Measurements from ENCODE around the gene MLYCD.
A peak's percentile ranks its signal among the peaks of the same experiment; 100 is the strongest.

The MLYCD gene

DNA sequence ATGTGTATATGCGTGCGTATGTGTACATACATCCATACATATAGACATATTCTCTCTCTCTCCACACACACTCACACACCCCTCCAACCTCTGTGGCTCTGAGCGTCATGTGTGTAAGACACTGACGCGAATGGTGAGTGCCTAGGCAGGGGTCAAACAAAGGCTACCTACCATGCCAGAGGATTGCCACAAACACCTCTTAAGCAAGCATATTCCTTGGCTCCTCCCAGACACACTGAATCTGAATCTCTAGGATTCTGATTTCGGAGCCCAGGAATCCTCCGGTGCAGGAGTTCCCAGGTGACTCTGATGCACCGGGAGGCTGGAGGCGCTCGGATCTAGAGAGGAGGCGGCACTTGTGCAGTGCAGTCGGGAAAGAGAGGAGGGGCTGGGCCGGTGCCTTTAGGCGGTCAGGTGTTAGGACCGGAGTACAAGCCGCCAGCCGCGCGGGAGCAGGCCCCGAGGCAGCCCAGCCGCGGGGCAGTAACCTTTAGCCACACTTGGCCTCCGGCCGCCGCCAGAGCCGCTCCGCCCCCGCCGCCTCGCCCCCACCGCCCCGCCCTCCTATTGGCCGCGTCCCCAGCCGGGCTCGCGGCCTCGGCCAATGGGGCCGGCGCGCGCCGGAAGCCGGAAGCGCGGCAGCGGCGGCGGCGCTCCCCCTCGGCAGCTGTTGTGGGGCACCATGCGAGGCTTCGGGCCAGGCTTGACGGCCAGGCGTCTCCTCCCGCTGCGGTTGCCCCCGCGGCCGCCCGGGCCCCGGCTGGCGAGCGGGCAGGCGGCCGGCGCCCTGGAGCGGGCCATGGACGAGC, at the start of gene MLYCD:
MLYCD (plus strand) TSS at position 653 of the 809 bp plus-strand sequence; CDS start at position 683, 30 bp downstream.
- Histone ChIP-seq H2AFZ (ENCODE audit: low read depth, low read length) (peak within 1 kb of the TSS; percentile 88), H3K9me3 (ENCODE audit: low read length) (no peaks in the 10 kb centered on the region), H3K4me1 (ENCODE audit: insufficient read depth, low read length) (peaks cover 31% of the 10 kb centered on the region), H3K4me3 (ENCODE audit: low read length) (peak within 1 kb of the TSS; percentile 67), H3K36me3 (ENCODE audit: insufficient read depth, low read length) (no peaks in the 10 kb centered on the region), H3K27me3 (ENCODE audit: insufficient read depth, low read length) (no peaks in the 10 kb centered on the region)

DNA sequence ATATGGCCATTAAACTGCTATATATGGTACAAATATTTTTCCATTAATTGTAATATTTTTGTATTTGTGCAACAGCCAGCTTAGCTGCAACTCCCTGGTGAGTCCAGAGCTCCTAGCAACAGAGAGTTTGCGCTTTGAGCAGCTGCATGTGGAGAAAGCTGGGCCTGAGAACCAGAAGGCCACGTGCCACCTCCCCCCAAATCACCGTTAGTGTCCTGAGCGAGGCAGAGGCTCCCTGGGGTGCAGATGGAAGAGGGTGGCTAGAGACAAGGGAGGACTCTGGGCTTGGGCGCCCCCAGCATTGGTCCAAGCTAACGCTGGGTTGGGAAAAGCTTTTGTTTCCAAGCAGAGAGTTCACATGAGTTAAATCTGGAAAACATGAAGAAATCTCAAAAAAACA, 49.5 kb upstream of the MLYCD start:
- Histone ChIP-seq H3K9me3 (ENCODE audit: low read length) (no peaks in the 10 kb centered on the region), H3K4me1 (ENCODE audit: insufficient read depth, low read length) (peaks cover 9% of the 10 kb centered on the region), H2AFZ (ENCODE audit: low read depth, low read length) (no peak overlapping the region), H3K27me3 (ENCODE audit: insufficient read depth, low read length) (no peaks in the 10 kb centered on the region), H3K36me3 (ENCODE audit: insufficient read depth, low read length) (no peaks in the 10 kb centered on the region), H3K4me3 (ENCODE audit: low read length) (no peak overlapping the region)

DNA sequence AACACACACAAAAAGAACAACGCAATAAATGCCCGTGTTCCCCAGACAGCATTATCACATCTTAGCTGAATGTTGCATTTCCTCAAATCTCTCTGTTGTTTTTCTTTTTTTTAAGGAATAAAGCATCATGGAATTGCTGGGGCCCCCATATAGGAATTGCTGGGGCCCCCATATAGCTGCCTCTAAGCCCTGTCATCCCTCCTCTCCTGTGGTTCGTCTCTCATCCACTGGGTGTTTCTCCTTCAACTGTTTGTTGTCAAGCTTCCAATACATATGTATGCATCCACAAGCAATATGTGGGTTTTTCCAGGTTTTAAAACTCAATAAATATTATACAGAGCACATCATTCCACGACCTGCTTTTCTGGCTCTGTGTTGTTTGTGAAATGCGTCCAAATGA, 48.0 kb upstream of the MLYCD start:
- Histone ChIP-seq H3K27me3 (ENCODE audit: insufficient read depth, low read length) (no peaks in the 10 kb centered on the region), H2AFZ (ENCODE audit: low read depth, low read length) (no peak overlapping the region), H3K4me1 (ENCODE audit: insufficient read depth, low read length) (peaks cover 9% of the 10 kb centered on the region), H3K36me3 (ENCODE audit: insufficient read depth, low read length) (no peaks in the 10 kb centered on the region), H3K9me3 (ENCODE audit: low read length) (peaks cover 1% of the 10 kb centered on the region), H3K4me3 (ENCODE audit: low read length) (no peak overlapping the region)

DNA sequence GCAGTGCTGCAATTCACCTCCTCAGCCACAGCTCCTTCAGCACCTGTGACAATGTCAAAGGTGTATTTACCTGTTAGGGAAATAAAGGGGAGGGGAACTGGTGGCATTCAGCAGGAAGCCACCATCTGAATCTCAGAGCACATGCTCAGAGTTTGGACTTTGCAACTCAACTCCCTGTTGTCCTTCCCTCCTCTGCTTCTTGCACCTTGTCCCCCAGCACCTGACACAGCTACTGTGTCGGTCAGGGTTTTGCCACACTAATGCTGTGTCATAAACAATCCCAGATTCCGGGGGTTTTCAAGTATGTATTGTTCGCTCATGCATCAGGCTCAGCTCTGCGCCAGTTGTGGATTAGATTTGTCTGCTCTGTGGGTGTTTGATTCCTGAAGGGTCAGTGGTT, 47.4 kb upstream of the MLYCD start:
- Histone ChIP-seq H3K4me3 (ENCODE audit: low read length) (no peak overlapping the region), H3K36me3 (ENCODE audit: insufficient read depth, low read length) (no peaks in the 10 kb centered on the region), H3K27me3 (ENCODE audit: insufficient read depth, low read length) (no peaks in the 10 kb centered on the region), H3K4me1 (ENCODE audit: insufficient read depth, low read length) (peaks cover 9% of the 10 kb centered on the region), H3K9me3 (ENCODE audit: low read length) (peaks cover 1% of the 10 kb centered on the region), H2AFZ (ENCODE audit: low read depth, low read length) (no peak overlapping the region)

DNA sequence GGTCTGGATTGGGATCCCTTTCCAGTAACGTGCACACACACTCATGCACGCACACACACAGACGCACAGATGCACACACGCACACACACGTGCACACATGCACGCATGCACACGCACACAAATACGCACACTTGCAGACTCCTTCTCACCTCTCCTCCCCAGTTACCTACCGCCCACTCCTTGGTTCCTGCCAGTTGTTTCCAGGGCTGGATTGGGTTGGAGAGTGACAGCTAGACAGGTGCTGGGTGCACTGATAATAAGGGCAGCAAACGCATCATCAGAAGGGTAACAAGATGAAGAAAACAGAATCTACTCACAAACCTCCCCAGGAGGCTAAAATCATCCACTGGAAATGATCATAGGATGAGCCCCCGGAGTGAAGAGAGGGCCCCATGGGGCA, 46.1 kb upstream of the MLYCD start:
- no peak overlapping the region for H2AFZ ChIP-seq (ENCODE audit: low read depth, low read length)
- peaks cover 9% of the 10 kb centered on the region for H3K4me1 ChIP-seq (ENCODE audit: insufficient read depth, low read length)
- no peak overlapping the region for H3K4me3 ChIP-seq (ENCODE audit: low read length)
- peaks cover 1% of the 10 kb centered on the region for H3K9me3 ChIP-seq (ENCODE audit: low read length)
- no peaks in the 10 kb centered on the region for H3K36me3 ChIP-seq (ENCODE audit: insufficient read depth, low read length)
- H3K27me3 ChIP-seq (ENCODE audit: insufficient read depth, low read length), result no peaks in the 10 kb centered on the region

DNA sequence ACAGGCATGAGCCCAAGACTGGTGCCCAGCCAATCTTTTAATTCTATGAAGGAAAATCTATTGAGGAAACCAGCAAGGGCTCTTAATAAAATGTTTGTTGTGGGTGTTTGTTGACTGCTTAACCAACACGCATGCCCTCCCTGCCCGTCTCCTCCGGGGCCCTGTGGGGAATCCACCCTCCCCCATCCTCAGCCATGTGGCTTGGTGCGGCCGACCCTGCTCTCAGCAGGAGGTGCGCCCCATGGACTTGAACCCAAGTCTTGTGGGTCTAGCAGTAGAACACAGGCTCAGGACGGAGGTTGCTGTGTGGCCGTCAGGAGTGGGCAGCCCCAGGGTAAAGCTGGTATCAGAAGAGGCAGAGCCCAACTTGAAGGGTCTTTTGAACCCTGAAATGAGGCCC, 45.1 kb upstream of the MLYCD start:
- Histone ChIP-seq H3K4me3 (ENCODE audit: low read length) (no peak overlapping the region), H3K4me1 (ENCODE audit: insufficient read depth, low read length) (peaks cover 9% of the 10 kb centered on the region), H3K9me3 (ENCODE audit: low read length) (peaks cover 1% of the 10 kb centered on the region), H3K36me3 (ENCODE audit: insufficient read depth, low read length) (no peaks in the 10 kb centered on the region), H2AFZ (ENCODE audit: low read depth, low read length) (no peak overlapping the region), H3K27me3 (ENCODE audit: insufficient read depth, low read length) (no peaks in the 10 kb centered on the region)

DNA sequence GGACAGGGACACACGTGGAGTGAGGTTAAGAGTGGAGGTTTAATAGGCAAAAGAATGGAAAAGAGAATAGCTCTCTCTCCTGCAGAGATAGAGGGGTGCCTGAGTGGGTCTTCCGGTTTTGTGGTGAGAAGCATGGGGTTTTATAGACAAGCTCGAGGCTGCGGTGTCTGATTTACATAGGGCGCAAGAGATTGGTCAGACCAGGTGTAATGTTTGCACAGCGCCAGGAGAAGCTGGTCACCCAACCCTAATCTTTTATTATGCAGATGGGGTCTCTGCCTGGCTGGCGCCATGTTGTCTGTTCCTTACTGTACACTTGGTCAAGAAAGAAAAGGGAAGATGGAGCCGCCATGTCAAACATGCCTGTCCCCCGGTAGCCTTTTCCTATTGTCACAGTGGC, 44.5 kb upstream of the MLYCD start:
- Histone ChIP-seq H3K4me3 (ENCODE audit: low read length) (no peak overlapping the region), H3K4me1 (ENCODE audit: insufficient read depth, low read length) (peaks cover 7% of the 10 kb centered on the region), H2AFZ (ENCODE audit: low read depth, low read length) (no peak overlapping the region), H3K27me3 (ENCODE audit: insufficient read depth, low read length) (no peaks in the 10 kb centered on the region), H3K9me3 (ENCODE audit: low read length) (peaks cover 1% of the 10 kb centered on the region), H3K36me3 (ENCODE audit: insufficient read depth, low read length) (no peaks in the 10 kb centered on the region)

DNA sequence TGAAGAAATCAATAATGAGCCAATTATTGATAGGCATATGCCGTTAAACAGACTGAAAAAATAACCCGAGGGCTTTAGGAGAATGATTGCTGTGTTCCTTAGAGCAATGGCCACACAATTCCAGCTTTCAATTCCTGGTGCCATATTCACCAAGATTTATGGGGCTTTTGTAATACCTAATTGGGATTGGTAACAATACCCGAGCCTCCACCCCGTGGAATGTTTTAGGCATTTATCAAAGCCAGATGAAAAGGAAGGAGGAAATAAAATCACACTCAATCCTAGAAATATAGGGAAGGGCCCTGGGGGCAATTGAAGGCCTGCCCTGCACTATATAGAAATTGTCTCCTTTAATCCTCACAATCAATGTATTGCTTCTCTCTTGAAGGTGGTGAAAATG, 42.1 kb upstream of the MLYCD start:
- H3K9me3 ChIP-seq (ENCODE audit: low read length), result peaks cover 1% of the 10 kb centered on the region
- H2AFZ ChIP-seq (ENCODE audit: low read depth, low read length), result no peak overlapping the region
- H3K4me1 ChIP-seq (ENCODE audit: insufficient read depth, low read length), result no peaks in the 10 kb centered on the region
- H3K4me3 ChIP-seq (ENCODE audit: low read length), result no peak overlapping the region
- no peaks in the 10 kb centered on the region for H3K36me3 ChIP-seq (ENCODE audit: insufficient read depth, low read length)
- H3K27me3 ChIP-seq (ENCODE audit: insufficient read depth, low read length), result no peaks in the 10 kb centered on the region

DNA sequence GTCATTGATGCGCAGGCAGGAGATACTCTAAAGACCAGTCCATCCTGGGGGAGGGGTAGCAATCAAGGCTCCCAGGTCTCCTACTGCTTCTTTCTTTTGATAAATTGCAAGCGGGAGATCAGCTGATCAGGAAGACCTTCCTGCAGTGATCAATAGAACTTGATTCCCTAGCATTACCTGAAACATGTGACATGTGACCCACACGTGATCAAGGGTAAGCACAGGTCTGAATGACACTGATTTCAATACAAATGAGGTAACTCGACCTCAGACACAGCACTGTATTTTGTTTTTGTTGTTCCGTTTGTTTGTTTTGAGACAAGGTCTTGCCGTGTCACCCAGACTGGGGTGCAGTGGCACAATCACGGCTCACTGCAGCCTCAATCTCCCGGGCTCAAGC, 39.6 kb upstream of the MLYCD start:
- Histone ChIP-seq H3K27me3 (ENCODE audit: insufficient read depth, low read length) (no peaks in the 10 kb centered on the region), H3K4me1 (ENCODE audit: insufficient read depth, low read length) (no peaks in the 10 kb centered on the region), H2AFZ (ENCODE audit: low read depth, low read length) (no peak overlapping the region), H3K36me3 (ENCODE audit: insufficient read depth, low read length) (no peaks in the 10 kb centered on the region), H3K9me3 (ENCODE audit: low read length) (peaks cover 1% of the 10 kb centered on the region), H3K4me3 (ENCODE audit: low read length) (no peak overlapping the region)

DNA sequence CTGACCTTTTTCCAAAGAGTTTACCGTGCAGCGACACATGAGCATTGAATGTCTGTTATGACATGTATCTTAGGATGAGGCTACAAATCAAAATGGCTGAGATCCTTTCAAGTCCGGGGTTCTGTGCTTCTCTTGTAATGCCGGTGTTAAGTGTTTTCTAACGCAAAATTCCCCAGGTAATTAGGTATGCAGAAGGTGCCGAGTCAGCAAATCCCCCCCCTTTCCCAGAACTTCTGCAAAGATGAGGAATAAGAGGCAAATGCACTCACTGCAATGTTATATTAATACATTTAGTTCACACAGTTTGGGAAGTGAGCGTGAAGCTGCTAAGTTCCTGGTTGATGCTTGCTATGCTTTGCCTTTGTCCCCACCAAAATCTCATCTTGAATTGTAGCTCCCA, 36.3 kb upstream of the MLYCD start:
- Histone ChIP-seq H3K4me1 (ENCODE audit: insufficient read depth, low read length) (no peaks in the 10 kb centered on the region), H3K9me3 (ENCODE audit: low read length) (no peaks in the 10 kb centered on the region), H3K27me3 (ENCODE audit: insufficient read depth, low read length) (no peaks in the 10 kb centered on the region), H3K36me3 (ENCODE audit: insufficient read depth, low read length) (no peaks in the 10 kb centered on the region), H3K4me3 (ENCODE audit: low read length) (no peak overlapping the region), H2AFZ (ENCODE audit: low read depth, low read length) (no peak overlapping the region)

DNA sequence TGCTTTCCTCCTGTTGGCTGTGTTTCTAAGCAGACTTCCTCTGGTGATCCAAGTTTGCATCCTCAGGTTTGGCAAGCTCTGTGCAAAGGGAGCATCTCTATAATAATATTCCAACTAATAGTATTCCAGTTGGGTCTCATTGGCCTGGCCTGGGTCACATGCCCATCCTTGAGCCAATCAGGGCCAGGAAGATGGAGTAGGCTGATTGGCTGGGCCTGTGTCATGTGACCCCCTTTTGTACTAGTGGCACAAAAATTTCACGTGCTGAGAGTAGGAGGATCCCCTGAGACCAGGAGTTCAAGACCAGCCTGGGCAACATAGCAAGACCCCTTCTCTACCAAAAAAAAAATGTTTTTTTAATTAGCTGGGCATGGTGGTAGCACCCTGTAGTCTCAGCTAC, 35.2 kb upstream of the MLYCD start:
- H3K9me3 ChIP-seq (ENCODE audit: low read length), result no peaks in the 10 kb centered on the region
- H3K4me1 ChIP-seq (ENCODE audit: insufficient read depth, low read length), result no peaks in the 10 kb centered on the region
- no peaks in the 10 kb centered on the region for H3K27me3 ChIP-seq (ENCODE audit: insufficient read depth, low read length)
- no peaks in the 10 kb centered on the region for H3K36me3 ChIP-seq (ENCODE audit: insufficient read depth, low read length)
- no peak overlapping the region for H3K4me3 ChIP-seq (ENCODE audit: low read length)
- no peak overlapping the region for H2AFZ ChIP-seq (ENCODE audit: low read depth, low read length)

DNA sequence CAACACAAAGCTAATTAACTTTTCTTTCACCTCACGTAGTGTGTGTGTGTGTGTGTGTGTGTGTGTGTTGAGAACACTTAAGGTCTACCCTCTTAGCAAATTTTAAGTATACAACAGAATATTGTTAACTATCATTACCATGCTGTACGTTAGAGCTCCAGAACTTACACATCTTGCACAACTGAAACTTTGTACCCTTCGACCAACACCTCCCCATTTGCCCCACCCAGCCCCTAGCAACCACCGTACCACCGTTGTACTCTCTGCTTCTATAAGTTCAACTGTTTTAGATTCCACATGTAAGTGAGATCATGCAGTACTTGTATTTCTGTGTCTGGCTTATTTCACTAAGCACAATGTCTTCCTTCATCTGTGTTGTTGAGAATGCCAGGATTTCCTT, 28.1 kb upstream of the MLYCD start:
- H3K27me3 ChIP-seq (ENCODE audit: insufficient read depth, low read length), result no peaks in the 10 kb centered on the region
- H3K36me3 ChIP-seq (ENCODE audit: insufficient read depth, low read length), result no peaks in the 10 kb centered on the region
- no peak overlapping the region for H3K4me3 ChIP-seq (ENCODE audit: low read length)
- H3K4me1 ChIP-seq (ENCODE audit: insufficient read depth, low read length), result no peaks in the 10 kb centered on the region
- peaks cover 3% of the 10 kb centered on the region for H3K9me3 ChIP-seq (ENCODE audit: low read length)
- H2AFZ ChIP-seq (ENCODE audit: low read depth, low read length), result no peak overlapping the region

DNA sequence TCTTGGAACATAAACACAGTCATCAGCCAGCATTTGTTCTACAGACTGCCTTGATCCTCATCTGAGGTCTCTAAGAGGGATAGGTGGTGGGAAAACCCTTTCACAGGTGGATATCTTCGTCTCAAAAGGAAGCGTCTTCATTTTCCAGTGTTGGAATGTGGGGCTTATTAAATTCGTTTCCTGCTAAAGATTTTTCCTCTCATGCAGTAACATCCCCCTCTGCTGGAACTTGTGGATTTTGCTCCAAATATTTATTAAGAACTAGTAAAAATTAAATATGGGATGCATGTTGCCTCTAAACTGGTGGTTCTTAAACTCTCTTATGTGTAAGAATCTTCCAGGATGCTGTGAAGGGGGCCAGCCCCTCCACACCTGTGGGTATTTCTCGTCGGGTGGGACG, 20.1 kb upstream of the MLYCD start:
- peaks cover 6% of the 10 kb centered on the region for H3K4me1 ChIP-seq (ENCODE audit: insufficient read depth, low read length)
- no peaks in the 10 kb centered on the region for H3K9me3 ChIP-seq (ENCODE audit: low read length)
- H3K4me3 ChIP-seq (ENCODE audit: low read length), result no peak overlapping the region
- no peaks in the 10 kb centered on the region for H3K27me3 ChIP-seq (ENCODE audit: insufficient read depth, low read length)
- H2AFZ ChIP-seq (ENCODE audit: low read depth, low read length), result no peak overlapping the region
- no peaks in the 10 kb centered on the region for H3K36me3 ChIP-seq (ENCODE audit: insufficient read depth, low read length)

Measured in neuron (in vitro differentiated cells).